HepG2 (cell line): ENCODE results near the gene NINJ2. TPM values are rescaled to one million over a fixed set of nuclear protein-coding genes. Genes with fewer than 3 reads are reported as not detected.
A peak's percentile ranks its signal among the peaks of the same experiment; 100 is the strongest.

Experiments used
- ARID4A ChIP-seq: sonication (generic); formaldehyde crosslinking; IDR thresholded peaks from 2 replicates; pipeline ENCODE4 v1.5.0; 2020; ENCODE audit warnings: mild to moderate bottlenecking, missing genetic modification reagents, borderline replicate concordance
- ATF7-NPFF ChIP-seq: sonication (generic); formaldehyde crosslinking; IDR thresholded peaks from 2 replicates; pipeline ENCODE4 v1.8.1; 2023; ENCODE audit warnings: mild to moderate bottlenecking, low read depth, missing genetic modification reagents, moderate library complexity
- GATA4 ChIP-seq: sonication (generic); IDR thresholded peaks from 2 replicates; pipeline ENCODE4 v1.6.1; 2016; ENCODE audit warnings: antibody characterized with exemption, low read depth, borderline replicate concordance
- HNRNPH1 ChIP-seq: fragments of 200-400 bp; formaldehyde crosslinking; optimal IDR thresholded peaks from 2 replicates; pipeline ENCODE3; 2017; ENCODE audit warnings: mild to moderate bottlenecking, low read depth, low read length
- IRF2 ChIP-seq: IDR thresholded peaks from 2 replicates; pipeline ENCODE4 v1.6.1; 2018; ENCODE audit warnings: missing genetic modification reagents, missing compliant biosample characterization
- IRF9 ChIP-seq: sonication (generic); formaldehyde crosslinking; IDR thresholded peaks from 2 replicates; pipeline ENCODE4 v1.8.0; 2022; ENCODE audit warnings: missing genetic modification reagents, mild to moderate bottlenecking, borderline replicate concordance
- SNAPC4 ChIP-seq: sonication (generic); formaldehyde crosslinking; IDR thresholded peaks from 2 replicates; pipeline ENCODE4 v1.4.0; 2020; ENCODE audit warnings: mild to moderate bottlenecking, missing genetic modification reagents
- SOX5 ChIP-seq: IDR thresholded peaks from 2 replicates; pipeline ENCODE4 v1.6.1; 2016; ENCODE audit warnings: borderline replicate concordance
- ZBTB26 ChIP-seq: IDR thresholded peaks from 2 replicates; pipeline ENCODE4 v1.6.1; 2016; ENCODE audit warnings: missing compliant biosample characterization, missing genetic modification reagents, borderline replicate concordance
- ZNF326 ChIP-seq: sonication (generic); formaldehyde crosslinking; IDR thresholded peaks from 2 replicates; pipeline ENCODE4 v1.4.0; 2020; ENCODE audit warnings: missing genetic modification reagents, borderline replicate concordance
- ZNF350 ChIP-seq: sonication (generic); formaldehyde crosslinking; IDR thresholded peaks from 2 replicates; pipeline ENCODE4 v1.4.0; 2020; ENCODE audit warnings: mild to moderate bottlenecking, low read depth, missing genetic modification reagents, borderline replicate concordance
- ZNF382 ChIP-seq: sonication (generic); formaldehyde crosslinking; IDR thresholded peaks from 2 replicates; pipeline ENCODE4 v1.5.0; 2020; ENCODE audit warnings: missing genetic modification reagents, mild to moderate bottlenecking, borderline replicate concordance
- ZNF530 ChIP-seq: sonication (generic); formaldehyde crosslinking; IDR thresholded peaks from 2 replicates; pipeline ENCODE4 v1.5.0; 2020; ENCODE audit warnings: low read depth, mild to moderate bottlenecking, missing genetic modification reagents
- ZNF563 ChIP-seq: sonication (generic); formaldehyde crosslinking; IDR thresholded peaks from 2 replicates; pipeline ENCODE4 v1.8.0; 2022; ENCODE audit warnings: mild to moderate bottlenecking, moderate library complexity, missing genetic modification reagents
- ZNF569 ChIP-seq: sonication (generic); formaldehyde crosslinking; IDR thresholded peaks from 2 replicates; pipeline ENCODE4 v1.5.0; 2020; ENCODE audit warnings: mild to moderate bottlenecking, missing genetic modification reagents, moderate library complexity, borderline replicate concordance
- polyA plus RNA-seq, 8 experiments: library from polyadenylated mRNA; depleted of rRNA in 3 of 8; stranded (reverse) in 7 of 8; unstranded in 1 of 8; fragments of >200 nt; fragmentation: Illumina TruSeq in 4 of 8; extraction: Trizol in 4 of 8; gene quantifications; 2 replicates each; pipeline versions ENCODE4 v1.2.1 to v1.2.3, GENCODE V29; 2011 to 2016; ENCODE audit warnings: low read depth in 4 of 8, missing spikeins in 1 of 8, mixed read lengths in 1 of 8; ENCODE audit not compliant: insufficient read depth in 1 of 8
- total RNA-seq, 5 experiments: library from RNA; depleted of rRNA; stranded (reverse); fragments of >200 nt; fragmentation: Illumina TruSeq; extraction: Trizol; gene quantifications; 2 replicates each; pipeline ENCODE4 v1.2.3, GENCODE V29; 2016; ENCODE audit warnings: low read depth in 1 of 5

NINJ2 gene
- total and polyA plus RNA-seq, 2 of the 13 experiments (the other 11 are each of a cell fraction or from before 2014, with no cell fraction given) = 0.62 to 3.8 TPM

GRCh38 chr12:585062-586061 lies 77.9 kb downstream of the NINJ2 start (continued):
- TF ChIP-seq ARID4A (CRISPR knock-in tag) (peak; percentile 73; the same call in 1 of the 2 replicates), ZNF350 (CRISPR knock-in tag) (peak; percentile 70; the same call in 1 of the 2 replicates), IRF2 (CRISPR knock-in tag) (peak; percentile 83), ZNF563 (CRISPR knock-in tag) (no peak; the same call in 1 of the 2 replicates), IRF9 (CRISPR knock-in tag) (no peak; the same call in 1 of the 2 replicates), GATA4 (peak; percentile 90; the same call in 1 of the 2 replicates), HNRNPH1 (no peak), SNAPC4 (CRISPR knock-in tag) (0 out of 2 replicates have a peak, but pooled peaks have one; percentile 40), SOX5 (peak; percentile 84), ZNF569 (CRISPR knock-in tag) (0 out of 2 replicates have a peak, but pooled peaks have one; percentile 53), ZBTB26 (no peak; the same call in none of the 2 replicates), ATF7-NPFF (CRISPR knock-in tag) (no peak), ZNF382 (no peak), ZNF530 (CRISPR knock-in tag) (no peak), ZNF326 (CRISPR knock-in tag) (no peak)
